ENCODE measurements around the gene SEPTIN3. TPM values are rescaled to one million over a fixed set of nuclear protein-coding genes. Genes with fewer than 3 reads are reported as not detected.
A peak's percentile ranks its signal among the peaks of the same experiment; 100 is the strongest.

Gene SEPTIN3
- total and polyA plus RNA-seq, 2 of the 8 experiments (the other 6 are each of a cell fraction or from before 2014, with no cell fraction given) = 38.9 to 52.9 TPM

DNA sequence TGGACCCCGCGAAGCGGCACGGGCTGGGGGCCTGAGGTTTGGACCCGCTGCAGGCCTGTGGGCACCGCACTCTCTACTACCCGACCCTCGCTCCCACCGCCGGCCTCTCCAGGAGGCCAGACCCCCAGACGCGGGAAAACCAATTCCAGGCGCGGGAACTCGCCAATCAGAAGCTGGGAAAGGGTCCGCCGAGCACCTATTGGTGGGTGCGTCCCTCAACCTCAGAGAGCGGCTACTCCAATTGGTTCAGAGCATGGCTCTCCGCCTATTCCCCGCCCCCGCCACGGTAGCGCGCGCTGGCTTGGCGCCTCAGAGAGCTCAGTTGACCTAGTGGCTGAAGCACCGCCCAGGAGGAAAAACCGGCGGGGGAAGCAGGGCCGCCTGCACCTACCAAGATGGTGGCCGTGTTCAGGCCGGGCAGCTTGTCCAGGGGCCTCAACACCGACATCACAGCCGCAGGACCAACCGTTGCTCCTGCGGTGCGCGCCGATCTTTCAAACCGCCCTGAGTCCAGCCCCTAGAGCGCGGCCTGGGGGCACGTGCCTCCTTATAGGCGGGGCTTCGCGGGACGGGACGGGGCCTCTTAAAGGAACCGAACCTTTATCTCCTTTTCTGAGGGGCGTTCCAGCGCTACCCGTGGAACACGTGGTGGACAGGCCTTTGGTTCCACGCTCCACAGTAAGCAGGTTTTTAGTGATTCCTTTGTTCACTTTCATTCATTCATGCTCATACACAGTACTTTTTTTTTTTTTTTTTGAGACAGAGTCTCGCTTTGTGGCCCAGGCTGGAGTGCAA lies 22.4 kb upstream of the SEPTIN3 start, which contains the start of gene CENPM:
CENPM (minus strand) TSS at position 524 of the 795 bp plus-strand sequence; CDS start at position 448, 76 bp downstream.
- H3K27me3 ChIP-seq (replicated peaks in 1 of 4; ENCODE audit: control insufficient read depth in 3 of 4, extremely low read depth in 1 of 4, insufficient read depth in 3 of 4, low read length in 3 of 4) = no peaks in the 10 kb centered on the region
- H2AFZ ChIP-seq (ENCODE audit: low read length) = no peak within 1 kb of the TSS; the same call in 1 of the 2 replicates
- H3K79me1 ChIP-seq (ENCODE audit: low read depth, low read length) = peaks cover 7% of the 10 kb centered on the region; the same call in 1 of the 2 replicates
- peak; percentile 78 to 97 for DNase-seq (ENCODE audit: low read depth in 1 of 2, low spot score in 2 of 2)
- H3K36me3 ChIP-seq (ENCODE audit: control insufficient read depth in 2 of 4, insufficient read depth in 4 of 4, low read length in 3 of 4) = peaks cover 17 to 29% (median 27%) of the 10 kb centered on the region in 4 experiments
- H4K8ac ChIP-seq (ENCODE audit: extremely low read depth, insufficient read depth, low read length) = peak within 1 kb of the TSS; percentile 93
- 0 out of 2 replicates have a peak within 1 kb of the TSS, but pooled peaks have one; percentile 86 for H2BK20ac ChIP-seq (ENCODE audit: low read length)
- peaks cover 0 to 7% of the 10 kb centered on the region in 2 experiments for H4K20me1 ChIP-seq (replicated peaks in 1 of 2; ENCODE audit: control insufficient read depth in 1 of 2, insufficient read depth in 2 of 2, low read length in 2 of 2)
- peak within 1 kb of the TSS; percentile 94 for H4K91ac ChIP-seq (replicated peaks; ENCODE audit: insufficient read length, low read length)
- ChIA-PET POLR2A (ENCODE audit: partially characterized antibody) (interaction anchor here (0.6 to 2.1 kb wide), 30 partner anchors 9 to 422 kb away, joined by 3 to 14 read pairs (median 4); partner anchors contain the start of genes CCDC134 and SNU13), CTCF (ENCODE audit: partially characterized antibody) (interaction anchor here (0.6 to 4.4 kb wide), 12 partner anchors 10 to 250 kb away, joined by 3 to 21 read pairs (median 4); partner anchors contain the start of gene TNFRSF13C)
- WGBS, 2 experiments (ENCODE audit: extremely low coverage in 1 of 2, insufficient coverage in 1 of 2, insufficient read length in 1 of 2, insufficient replicate concordance in 2 of 2, low coverage in 1 of 2, low lambda C conversion rate in 2 of 2, missing lambda C conversion rate in 1 of 2) = 2% methylated on average over 51 of the region's 56 CpGs; no CpG with 5 or more reads in 1 of the 2 experiments
- peak within 1 kb of the TSS; percentile 78 for H3K27ac ChIP-seq (ENCODE audit: low read depth, low read length)
- H3K23ac ChIP-seq (ENCODE audit: insufficient read length) = no peak within 1 kb of the TSS
- peaks cover 7 to 17% (median 10%) of the 10 kb centered on the region in 4 experiments for H3K4me1 ChIP-seq (replicated peaks in 1 of 4; ENCODE audit: control insufficient read depth in 3 of 4, insufficient read depth in 4 of 4, low read length in 3 of 4)
- H3K56ac ChIP-seq (replicated peaks; ENCODE audit: insufficient read length, low read depth, low read length) = peak within 1 kb of the TSS; percentile 4
- H2AK5ac ChIP-seq (ENCODE audit: low read depth, low read length) = peak within 1 kb of the TSS; percentile 59
- H3K18ac ChIP-seq (ENCODE audit: extremely low read depth, low read length) = peak within 1 kb of the TSS; percentile 99
- H3K4me2 ChIP-seq (ENCODE audit: insufficient read depth in 1 of 2, low read depth in 2 of 2, low read length in 2 of 2) = peak within 1 kb of the TSS; percentile 82 to 85
- peak within 1 kb of the TSS; percentile 97 for H2BK5ac ChIP-seq (ENCODE audit: low read depth, low read length)
- peak within 1 kb of the TSS; percentile 64 to 83 (median 77) for H3K9ac ChIP-seq (replicated peaks in 1 of 4; ENCODE audit: extremely low read depth in 1 of 4, low read depth in 3 of 4, low read length in 3 of 4)
- H3K23me2 ChIP-seq (ENCODE audit: low read depth, low read length) = peaks cover 8% of the 10 kb centered on the region
- H2BK15ac ChIP-seq (ENCODE audit: low read length) = peak within 1 kb of the TSS; percentile 98; the same call in 1 of the 2 replicates
- H4K5ac ChIP-seq (ENCODE audit: insufficient read length, low read depth, low read length) = peak within 1 kb of the TSS; percentile 55
- no peaks in the 10 kb centered on the region for H3K9me3 ChIP-seq (ENCODE audit: insufficient read depth in 2 of 2, low read depth in 1 of 2, low read length in 1 of 2)
- peak within 1 kb of the TSS; percentile 35 for H3K14ac ChIP-seq (ENCODE audit: insufficient read length)
- H2BK120ac ChIP-seq (replicated peaks; ENCODE audit: low read depth, low read length) = no peak within 1 kb of the TSS
- peaks cover 0 to 9% of the 10 kb centered on the region in 2 experiments; a peak in 1 of 4 replicates for H3K79me2 ChIP-seq (ENCODE audit: control insufficient read depth in 1 of 2, insufficient read depth in 2 of 2, low read length in 2 of 2)
- peak within 1 kb of the TSS; percentile 67 to 83 (median 75) for H3K4me3 ChIP-seq (ENCODE audit: extremely low read depth in 1 of 4, insufficient read depth in 2 of 4, low read depth in 3 of 4, low read length in 4 of 4)
- H3K4ac ChIP-seq (replicated peaks; ENCODE audit: insufficient read length, low read depth, low read length) = peak within 1 kb of the TSS; percentile 96
- FAIRE-seq = no peak
- peak within 1 kb of the TSS; percentile 84; the same call in 1 of the 2 replicates for H2BK12ac ChIP-seq (ENCODE audit: low read depth, low read length)
- TF ChIP-seq BACH1 (IDR thresholded peaks at IDR 0.05; ENCODE audit: low read length) (no peak), POU5F1 (IDR thresholded peaks at IDR 0.05; ENCODE audit: low read depth, low read length) (no peak), CHD2 (IDR thresholded peaks at IDR 0.05; ENCODE audit: low read length) (peak; percentile 89), NANOG (IDR thresholded peaks at IDR 0.05; ENCODE audit: insufficient read depth, low read depth, low read length, poor library complexity, severe bottlenecking) (no peak), SUZ12 (IDR thresholded peaks at IDR 0.05; ENCODE audit: low read length) (no peak)
- TF ChIP-seq, protein P1, sequence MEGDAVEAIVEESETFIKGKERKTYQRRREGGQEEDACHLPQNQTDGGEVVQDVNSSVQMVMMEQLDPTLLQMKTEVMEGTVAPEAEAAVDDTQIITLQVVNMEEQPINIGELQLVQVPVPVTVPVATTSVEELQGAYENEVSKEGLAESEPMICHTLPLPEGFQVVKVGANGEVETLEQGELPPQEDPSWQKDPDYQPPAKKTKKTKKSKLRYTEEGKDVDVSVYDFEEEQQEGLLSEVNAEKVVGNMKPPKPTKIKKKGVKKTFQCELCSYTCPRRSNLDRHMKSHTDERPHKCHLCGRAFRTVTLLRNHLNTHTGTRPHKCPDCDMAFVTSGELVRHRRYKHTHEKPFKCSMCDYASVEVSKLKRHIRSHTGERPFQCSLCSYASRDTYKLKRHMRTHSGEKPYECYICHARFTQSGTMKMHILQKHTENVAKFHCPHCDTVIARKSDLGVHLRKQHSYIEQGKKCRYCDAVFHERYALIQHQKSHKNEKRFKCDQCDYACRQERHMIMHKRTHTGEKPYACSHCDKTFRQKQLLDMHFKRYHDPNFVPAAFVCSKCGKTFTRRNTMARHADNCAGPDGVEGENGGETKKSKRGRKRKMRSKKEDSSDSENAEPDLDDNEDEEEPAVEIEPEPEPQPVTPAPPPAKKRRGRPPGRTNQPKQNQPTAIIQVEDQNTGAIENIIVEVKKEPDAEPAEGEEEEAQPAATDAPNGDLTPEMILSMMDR (IDR thresholded peaks at IDR 0.05; ENCODE audit: control extremely low read depth in 1 of 3, insufficient read depth in 1 of 3, low read depth in 1 of 3, low read length in 3 of 3) = no peak
